Activated naive CD4-positive, alpha-beta T cell treated with anti-CD3 and anti-CD28 coated beads, Interleukin-2, amount 10 ng/mL, durations not matched to agents 7 days and 5 days (primary cell): ENCODE results near the gene PRDX1.
A peak's percentile ranks its signal among the peaks of the same experiment; 100 is the strongest.
"Not testable (repeated sequence)": the region's sequence is repeated elsewhere in the genome, so short reads cannot be mapped to it uniquely, and the experiment has no call there.

ENCODE experiments used
- CTCF ChIA-PET: fragments of 350-600 bp; sonication (Branson Sonifier 250); formaldehyde crosslinking; loops from one replicate; lab custom pipeline; 2021; ENCODE audit warnings: antibody characterized with exemption; lab: Charles Lee
- DNase-seq: peaks from one replicate; pipeline ENCODE4 v3.0.0-alpha.2; 2020
- H3K27ac Mint-ChIP-seq: one replicate; pipeline ENCODE4 v1.8.0; 2021; ENCODE audit warnings: mild to moderate bottlenecking, moderate library complexity, mixed read lengths
- H3K27me3 Mint-ChIP-seq: one replicate; pipeline ENCODE4 v1.8.0; 2021; ENCODE audit warnings: mild to moderate bottlenecking, mixed read lengths
- H3K36me3 Mint-ChIP-seq: one replicate; pipeline ENCODE4 v1.8.0; 2021; ENCODE audit warnings: mixed read lengths
- H3K4me1 Mint-ChIP-seq: one replicate; pipeline ENCODE4 v1.8.0; 2021; ENCODE audit warnings: mixed read lengths
- H3K4me3 Mint-ChIP-seq: one replicate; pipeline ENCODE4 v1.8.0; 2021; ENCODE audit warnings: mild to moderate bottlenecking, moderate library complexity, mixed read lengths
- H3K9me3 Mint-ChIP-seq: one replicate; pipeline ENCODE4 v1.8.0; 2021; ENCODE audit warnings: mixed read lengths

PRDX1 gene

DNA sequence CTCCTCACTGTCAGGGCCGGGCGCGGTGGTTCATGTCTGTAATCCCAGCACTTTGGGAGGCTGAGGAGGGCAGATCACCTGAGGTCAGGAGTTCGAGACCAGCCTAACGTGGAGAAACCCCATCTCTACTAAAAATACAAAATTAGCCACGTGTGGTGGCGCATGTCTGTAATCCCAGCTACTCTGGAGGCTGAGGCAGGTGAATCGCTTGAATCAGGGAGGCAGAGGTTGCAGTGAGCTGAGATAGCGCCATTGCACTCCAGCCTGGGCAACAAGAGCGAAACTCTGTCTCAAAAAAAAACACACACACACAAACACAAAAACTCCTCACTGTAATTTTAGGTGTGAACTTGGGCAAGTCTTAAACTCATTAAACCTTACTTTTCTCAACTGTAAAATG lies 2.3 kb upstream of the PRDX1 start:
- H3K4me3 Mint-ChIP-seq, H3K9me3 Mint-ChIP-seq, DNase-seq, H3K27ac Mint-ChIP-seq, H3K36me3 Mint-ChIP-seq: not testable (repeated sequence)
- Mint-ChIP-seq H3K4me1 (peaks cover 40% of the 10 kb centered on the region), H3K27me3 (peaks cover 18% of the 10 kb centered on the region)
- CTCF ChIA-PET: interaction anchor here (1.0 to 1.8 kb wide), 2 partner anchors 20 to 45 kb away, joined by 3 to 4 read pairs; no protein-coding TSS in a partner anchor

- CTCF ChIA-PET: interaction anchor here (0.7 to 1.8 kb wide), 3 partner anchors 13 to 228 kb away, joined by 3 to 4 read pairs (median 4); no protein-coding TSS in a partner anchor
- peak overlapping the region; percentile 66 for H3K27ac Mint-ChIP-seq
- not testable (repeated sequence) for DNase-seq, H3K36me3 Mint-ChIP-seq, H3K9me3 Mint-ChIP-seq, H3K4me3 Mint-ChIP-seq
- peaks cover 45% of the 10 kb centered on the region for H3K4me1 Mint-ChIP-seq
- H3K27me3 Mint-ChIP-seq: peaks cover 14% of the 10 kb centered on the region
These were observed 1.8 kb upstream of the PRDX1 start for GRCh38 chr1:45523516-45523915.

DNA sequence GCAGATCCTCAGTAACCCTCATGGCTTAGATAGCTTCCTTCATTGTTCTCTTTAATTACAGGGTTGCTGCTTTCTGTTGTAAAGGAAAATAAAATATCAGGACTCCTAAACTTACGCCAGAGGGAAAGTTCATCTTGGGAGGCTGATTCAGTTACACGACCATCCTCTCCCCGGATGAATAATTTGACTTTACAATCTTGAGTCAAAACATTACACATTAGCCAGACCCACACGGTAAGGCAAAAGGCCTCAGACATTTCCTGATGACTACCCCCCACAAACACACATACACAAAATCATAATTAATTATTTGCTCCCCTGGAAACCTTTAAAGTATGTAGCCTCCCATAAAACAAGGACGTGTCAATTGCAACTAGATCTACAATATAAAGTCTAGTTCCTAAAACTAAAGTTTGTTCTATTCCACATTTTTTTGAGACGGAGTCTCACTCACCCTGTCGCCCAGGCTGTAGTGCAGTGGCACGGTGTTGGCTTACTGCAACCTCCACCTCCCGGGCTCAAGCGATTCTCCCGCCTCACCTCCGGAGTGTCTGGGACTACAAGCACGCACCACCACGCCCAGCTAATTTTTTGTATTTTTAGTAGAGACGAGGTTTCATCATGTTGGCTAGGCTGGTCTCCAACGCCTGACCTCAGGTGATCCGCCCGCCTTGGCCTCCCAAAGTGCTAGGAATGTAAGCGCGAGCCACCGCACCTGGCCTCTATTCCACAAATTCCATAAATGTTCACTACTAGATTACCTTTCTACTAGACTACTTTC lies 830 bp upstream of the PRDX1 start:
- no peaks in the 10 kb centered on the region for H3K9me3 Mint-ChIP-seq
- peaks cover 10% of the 10 kb centered on the region for H3K36me3 Mint-ChIP-seq
- H3K4me3 Mint-ChIP-seq: peak overlapping the region; percentile 96
- H3K27ac Mint-ChIP-seq: peak overlapping the region; percentile 83
- no peak for DNase-seq
- CTCF ChIA-PET: interaction anchor here (0.8 to 7.8 kb wide), 8 partner anchors 10 to 47 kb away, joined by 3 to 60 read pairs (median 4); no protein-coding TSS in a partner anchor
- H3K4me1 Mint-ChIP-seq: peaks cover 48% of the 10 kb centered on the region
- peaks cover 9% of the 10 kb centered on the region for H3K27me3 Mint-ChIP-seq

- Mint-ChIP-seq H3K4me3 (peak overlapping the region; percentile 96), H3K4me1 (peaks cover 56% of the 10 kb centered on the region), H3K36me3 (peaks cover 33% of the 10 kb centered on the region), H3K27ac (peak overlapping the region; percentile 83)
- CTCF ChIA-PET: interaction anchor here (0.6 to 7.8 kb wide), 3 partner anchors 31 to 116 kb away, joined by 3 to 60 read pairs (median 5); partner anchors contain the start of gene AKR1A1
- not testable (repeated sequence) for DNase-seq, H3K27me3 Mint-ChIP-seq, H3K9me3 Mint-ChIP-seq
These were observed 1.9 kb downstream of the PRDX1 start for GRCh38 chr1:45519774-45520173.

DNA sequence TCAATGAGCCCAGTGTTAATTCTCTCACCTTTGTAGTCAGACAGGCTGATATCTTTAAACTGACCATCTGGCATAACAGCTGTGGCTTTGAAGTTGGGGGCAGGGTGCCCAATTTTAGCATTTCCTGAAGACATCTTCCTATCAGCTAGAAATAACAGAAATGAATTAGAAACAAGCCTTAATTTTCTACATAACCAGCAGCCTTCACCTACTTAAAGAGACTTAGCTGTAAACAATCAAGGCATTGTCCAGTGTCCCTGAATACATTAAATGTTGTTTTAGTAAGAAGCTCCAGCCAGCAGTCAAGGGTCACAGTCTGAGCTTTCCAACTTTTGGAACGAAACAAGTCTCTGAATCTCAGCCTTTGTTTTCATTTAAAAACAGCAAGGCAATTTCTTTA lies 2.8 kb downstream of the PRDX1 start:
- DNase-seq: no peak
- CTCF ChIA-PET: interaction anchor here (0.6 to 7.8 kb wide), 3 partner anchors 32 to 115 kb away, joined by 3 to 60 read pairs (median 5); partner anchors contain the start of gene AKR1A1
- peak overlapping the region; percentile 96 for H3K4me3 Mint-ChIP-seq
- H3K27me3 Mint-ChIP-seq: no peaks in the 10 kb centered on the region
- H3K36me3 Mint-ChIP-seq: peaks cover 41% of the 10 kb centered on the region
- peaks cover 53% of the 10 kb centered on the region for H3K4me1 Mint-ChIP-seq
- H3K27ac Mint-ChIP-seq: peak overlapping the region; percentile 72
- H3K9me3 Mint-ChIP-seq: no peaks in the 10 kb centered on the region

GRCh38 chr1:45518366-45518765 lies 3.3 kb downstream of the PRDX1 start:
- peaks cover 50% of the 10 kb centered on the region for H3K4me1 Mint-ChIP-seq
- not testable (repeated sequence) for H3K27me3 Mint-ChIP-seq, H3K9me3 Mint-ChIP-seq, H3K4me3 Mint-ChIP-seq, DNase-seq, H3K27ac Mint-ChIP-seq
- CTCF ChIA-PET: interaction anchor here (1.3 to 7.8 kb wide), 2 partner anchors 32 to 51 kb away, joined by 5 to 60 read pairs; partner anchors contain the start of gene AKR1A1
- peaks cover 45% of the 10 kb centered on the region for H3K36me3 Mint-ChIP-seq

GRCh38 chr1:45516465-45516864 lies 5.2 kb downstream of the PRDX1 start:
- no peaks in the 10 kb centered on the region for H3K27me3 Mint-ChIP-seq
- peaks cover 54% of the 10 kb centered on the region for H3K36me3 Mint-ChIP-seq
- CTCF ChIA-PET: interaction anchor here (0.9 to 7.8 kb wide), 4 partner anchors 12 to 170 kb away, joined by 3 to 60 read pairs (median 4); partner anchors contain the start of gene GPBP1L1
- DNase-seq: no peak
- no peaks in the 10 kb centered on the region for H3K9me3 Mint-ChIP-seq
- no peak overlapping the region for H3K4me3 Mint-ChIP-seq
- no peak overlapping the region for H3K27ac Mint-ChIP-seq
- peaks cover 32% of the 10 kb centered on the region for H3K4me1 Mint-ChIP-seq

- H3K27me3 Mint-ChIP-seq: no peaks in the 10 kb centered on the region
- CTCF ChIA-PET: interaction anchor here (0.9 to 7.8 kb wide), 3 partner anchors 15 to 170 kb away, joined by 3 to 60 read pairs (median 4); partner anchors contain the start of gene GPBP1L1
- no peak overlapping the region for H3K27ac Mint-ChIP-seq
- peaks cover 58% of the 10 kb centered on the region for H3K36me3 Mint-ChIP-seq
- no peaks in the 10 kb centered on the region for H3K9me3 Mint-ChIP-seq
- DNase-seq: no peak
- no peak overlapping the region for H3K4me3 Mint-ChIP-seq
- peaks cover 32% of the 10 kb centered on the region for H3K4me1 Mint-ChIP-seq
These were observed 5.6 kb downstream of the PRDX1 start for GRCh38 chr1:45516036-45516435.

GRCh38 chr1:45513532-45514260 lies 8.0 kb downstream of the PRDX1 start:
- not testable (repeated sequence) for DNase-seq, H3K27ac Mint-ChIP-seq, H3K4me3 Mint-ChIP-seq, H3K27me3 Mint-ChIP-seq, H3K9me3 Mint-ChIP-seq
- CTCF ChIA-PET: interaction anchor here (1.2 to 6.2 kb wide), 3 partner anchors 11 to 56 kb away, joined by 3 to 176 read pairs (median 13); no protein-coding TSS in a partner anchor
- Mint-ChIP-seq H3K4me1 (peaks cover 15% of the 10 kb centered on the region), H3K36me3 (peaks cover 68% of the 10 kb centered on the region)

DNA sequence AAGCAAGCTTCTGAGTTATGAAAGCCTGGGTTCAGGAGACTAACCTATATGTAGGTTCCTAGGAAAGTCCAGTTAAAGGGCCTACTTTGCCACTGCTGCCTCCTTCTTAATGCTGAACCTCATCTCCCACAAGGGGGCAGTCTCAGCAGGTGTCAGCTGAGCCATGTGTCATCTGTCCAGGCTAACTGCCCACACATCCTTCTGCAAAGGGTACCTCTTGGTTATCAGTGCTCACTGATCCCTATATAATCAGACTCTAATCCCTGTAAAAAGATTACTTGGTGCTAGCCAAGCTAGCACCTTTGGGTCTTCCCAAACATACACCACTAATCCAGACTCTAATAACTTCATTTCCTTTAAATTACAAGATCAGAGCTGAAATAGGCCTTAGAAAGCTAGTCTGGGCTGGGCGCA lies 9.0 kb downstream of the PRDX1 start:
- Mint-ChIP-seq H3K27me3 (no peaks in the 10 kb centered on the region), H3K36me3 (peaks cover 75% of the 10 kb centered on the region), H3K9me3 (no peaks in the 10 kb centered on the region), H3K4me1 (peaks cover 10% of the 10 kb centered on the region), H3K4me3 (no peak overlapping the region), H3K27ac (no peak overlapping the region)
- CTCF ChIA-PET: interaction anchor here (0.6 to 6.2 kb wide), 20 partner anchors 9 to 710 kb away, joined by 3 to 176 read pairs (median 4); partner anchors contain the start of genes MUTYH and PRDX1
- peak; percentile 76 for DNase-seq

- Mint-ChIP-seq H3K27me3 (no peaks in the 10 kb centered on the region), H3K36me3 (peaks cover 63% of the 10 kb centered on the region), H3K27ac (no peak overlapping the region), H3K4me3 (no peak overlapping the region), H3K4me1 (no peaks in the 10 kb centered on the region), H3K9me3 (no peaks in the 10 kb centered on the region)
- CTCF ChIA-PET: interaction anchor here (0.9 to 6.2 kb wide), 10 partner anchors 10 to 63 kb away, joined by 3 to 176 read pairs (median 4); partner anchors contain the start of genes CCDC163, MMACHC and PRDX1
- no peak for DNase-seq
These were observed 10.6 kb downstream of the PRDX1 start for GRCh38 chr1:45510972-45511527.

GRCh38 chr1:45510036-45510971 lies 11.4 kb downstream of the PRDX1 start:
- H3K36me3 Mint-ChIP-seq: peaks cover 57% of the 10 kb centered on the region
- no peak overlapping the region for H3K27ac Mint-ChIP-seq
- no peaks in the 10 kb centered on the region for H3K27me3 Mint-ChIP-seq
- no peak overlapping the region for H3K4me3 Mint-ChIP-seq
- DNase-seq: no peak
- no peaks in the 10 kb centered on the region for H3K9me3 Mint-ChIP-seq
- CTCF ChIA-PET: interaction anchor here (0.9 to 6.2 kb wide), 4 partner anchors 9 to 59 kb away, joined by 3 to 176 read pairs (median 5); no protein-coding TSS in a partner anchor
- no peaks in the 10 kb centered on the region for H3K4me1 Mint-ChIP-seq
